ENCODE data around the gene LRRC55.

The LRRC55 gene

DNA sequence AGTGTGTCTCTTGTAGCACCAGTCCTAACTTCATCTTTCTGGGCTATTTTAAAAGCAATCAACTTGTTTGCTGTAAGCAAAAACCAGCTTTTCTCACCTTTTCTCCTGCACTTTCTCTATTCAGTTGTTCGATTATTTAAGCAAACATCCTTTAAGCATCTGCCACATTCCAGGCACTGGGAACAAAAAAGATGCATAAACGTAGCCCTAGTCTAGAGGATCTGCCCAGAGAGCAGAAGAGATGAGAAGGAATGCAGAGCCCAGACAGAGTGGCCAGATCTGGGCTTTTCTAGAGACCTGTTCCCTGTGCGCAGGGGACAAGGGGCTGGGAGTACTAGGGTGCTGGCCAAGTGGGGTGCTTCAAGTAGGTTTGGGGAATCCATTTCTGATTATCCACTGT, 46.8 kb downstream of the LRRC55 start:
- DNase-seq, result no peak
- H3K4me3 ChIP-seq (ENCODE audit: low read depth, low read length), result no peak overlapping the region
- no peak overlapping the region for H3K27ac ChIP-seq
- H3K27me3 ChIP-seq (ENCODE audit: insufficient read depth, low read depth, severe bottlenecking), result no peaks in the 10 kb centered on the region
- TF ChIP-seq, protein P1, sequence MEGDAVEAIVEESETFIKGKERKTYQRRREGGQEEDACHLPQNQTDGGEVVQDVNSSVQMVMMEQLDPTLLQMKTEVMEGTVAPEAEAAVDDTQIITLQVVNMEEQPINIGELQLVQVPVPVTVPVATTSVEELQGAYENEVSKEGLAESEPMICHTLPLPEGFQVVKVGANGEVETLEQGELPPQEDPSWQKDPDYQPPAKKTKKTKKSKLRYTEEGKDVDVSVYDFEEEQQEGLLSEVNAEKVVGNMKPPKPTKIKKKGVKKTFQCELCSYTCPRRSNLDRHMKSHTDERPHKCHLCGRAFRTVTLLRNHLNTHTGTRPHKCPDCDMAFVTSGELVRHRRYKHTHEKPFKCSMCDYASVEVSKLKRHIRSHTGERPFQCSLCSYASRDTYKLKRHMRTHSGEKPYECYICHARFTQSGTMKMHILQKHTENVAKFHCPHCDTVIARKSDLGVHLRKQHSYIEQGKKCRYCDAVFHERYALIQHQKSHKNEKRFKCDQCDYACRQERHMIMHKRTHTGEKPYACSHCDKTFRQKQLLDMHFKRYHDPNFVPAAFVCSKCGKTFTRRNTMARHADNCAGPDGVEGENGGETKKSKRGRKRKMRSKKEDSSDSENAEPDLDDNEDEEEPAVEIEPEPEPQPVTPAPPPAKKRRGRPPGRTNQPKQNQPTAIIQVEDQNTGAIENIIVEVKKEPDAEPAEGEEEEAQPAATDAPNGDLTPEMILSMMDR (IDR thresholded peaks at IDR 0.05; ENCODE audit: low read depth, low read length), result no peak
- H3K9me3 ChIP-seq (ENCODE audit: severe bottlenecking), result no peaks in the 10 kb centered on the region
- H3K36me3 ChIP-seq, result no peaks in the 10 kb centered on the region

DNA sequence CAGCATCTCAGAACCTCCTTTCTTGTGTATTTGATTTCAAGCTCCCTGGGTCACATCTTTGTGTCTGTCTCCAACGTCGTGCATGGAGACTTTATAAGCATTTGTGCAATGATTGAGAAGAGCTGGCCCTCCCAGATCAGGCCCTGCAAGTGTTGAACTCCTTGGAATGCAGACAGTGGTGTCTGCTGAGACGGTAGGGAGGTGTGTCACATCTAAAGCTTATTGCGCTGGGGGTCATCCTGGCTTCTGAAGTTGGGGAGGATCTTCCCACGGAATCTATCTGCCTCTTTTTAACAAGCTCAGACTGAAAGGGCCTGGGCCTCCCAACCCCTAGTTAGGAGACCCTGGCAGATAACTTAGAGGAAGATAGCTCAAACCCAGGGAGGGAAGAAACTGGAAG, 48.6 kb downstream of the LRRC55 start:
- H3K27ac ChIP-seq, result no peak overlapping the region
- DNase-seq, result no peak
- H3K36me3 ChIP-seq, result no peaks in the 10 kb centered on the region
- H3K9me3 ChIP-seq (ENCODE audit: severe bottlenecking), result no peaks in the 10 kb centered on the region
- H3K27me3 ChIP-seq (ENCODE audit: insufficient read depth, low read depth, severe bottlenecking), result no peaks in the 10 kb centered on the region
- TF ChIP-seq, protein P1 (IDR thresholded peaks at IDR 0.05; ENCODE audit: low read depth, low read length), result no peak
- no peak overlapping the region for H3K4me3 ChIP-seq (ENCODE audit: low read depth, low read length)

DNA sequence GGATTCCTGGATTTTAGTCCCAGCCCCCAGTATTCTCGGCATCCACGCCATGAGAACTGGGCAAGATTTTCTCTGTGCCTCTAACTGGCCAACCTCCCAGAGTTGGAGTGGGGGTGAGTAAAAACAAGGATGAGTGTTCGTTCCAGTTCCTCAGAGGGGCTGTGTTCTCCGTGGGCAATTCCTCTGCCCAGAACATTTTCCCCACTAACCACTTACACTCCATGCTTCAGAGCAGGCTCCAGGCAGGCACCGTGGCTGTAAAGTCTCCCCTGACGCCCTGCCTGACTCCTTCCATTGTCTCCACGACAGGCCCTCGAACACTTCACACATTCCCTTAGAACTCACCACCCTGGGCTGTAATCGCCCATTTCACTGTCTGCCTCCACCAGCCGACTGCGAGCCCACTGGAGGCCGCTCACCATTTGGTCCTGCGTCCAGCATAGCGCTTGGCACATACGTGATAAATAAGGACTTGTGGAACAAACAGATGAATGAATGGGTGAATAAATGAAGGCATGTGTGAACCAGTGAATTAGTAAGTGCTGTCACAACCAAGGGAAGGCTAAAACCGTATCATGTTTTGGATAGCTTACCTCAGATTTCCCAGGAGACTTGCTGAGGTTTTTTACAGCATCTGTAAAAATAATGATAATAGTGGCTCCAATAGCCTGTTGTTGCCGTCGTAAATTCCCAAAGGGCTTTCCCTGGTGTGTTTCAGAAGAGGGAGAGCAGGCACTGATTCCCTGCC, 49.2 kb downstream of the LRRC55 start:
- Histone ChIP-seq H3K27me3 (ENCODE audit: insufficient read depth, low read depth, severe bottlenecking) (no peaks in the 10 kb centered on the region), H3K36me3 (no peaks in the 10 kb centered on the region), H3K27ac (no peak overlapping the region), H3K9me3 (ENCODE audit: severe bottlenecking) (no peaks in the 10 kb centered on the region), H3K4me3 (ENCODE audit: low read depth, low read length) (no peak overlapping the region)
- no peak for DNase-seq
- TF ChIP-seq, protein P1 (IDR thresholded peaks at IDR 0.05; ENCODE audit: low read depth, low read length), result no peak

DNA sequence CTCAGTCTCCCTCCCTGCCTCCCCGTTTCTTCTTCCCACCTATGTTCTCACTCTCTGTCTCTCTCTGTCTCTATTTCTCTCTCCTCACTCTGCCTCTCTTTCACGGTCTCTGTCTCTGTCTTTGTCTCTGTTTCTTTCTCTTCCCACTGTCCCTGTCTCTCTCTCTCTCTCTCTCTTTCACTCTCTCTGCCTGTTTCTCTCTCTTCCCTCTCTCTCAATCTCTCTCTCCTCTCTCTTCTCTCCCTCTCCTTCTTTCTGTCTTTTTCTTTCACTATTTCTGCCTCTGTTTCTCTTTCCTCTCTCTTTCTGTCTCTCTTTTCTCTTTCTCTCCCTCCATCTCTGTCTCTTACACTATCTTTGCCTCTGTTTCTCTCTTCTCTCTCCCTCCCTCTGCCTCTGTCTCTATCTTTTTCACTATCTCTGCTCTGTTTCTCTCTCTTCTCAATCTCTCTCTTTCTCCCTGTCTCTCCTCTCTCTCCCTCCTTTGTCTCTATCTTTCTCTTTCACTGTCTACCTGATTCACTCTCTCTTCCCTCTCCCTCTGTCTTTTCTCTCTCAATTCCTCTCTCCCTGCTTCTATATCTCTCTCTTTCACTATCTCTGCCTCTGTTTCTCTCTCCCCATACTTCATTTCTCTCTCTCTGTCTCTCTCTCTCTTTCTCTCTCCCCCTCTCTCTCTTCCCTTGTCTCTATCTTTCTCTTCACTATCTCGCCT, 49.9 kb downstream of the LRRC55 start:
- Histone ChIP-seq H3K27ac (no peak overlapping the region), H3K27me3 (ENCODE audit: insufficient read depth, low read depth, severe bottlenecking) (no peaks in the 10 kb centered on the region), H3K9me3 (ENCODE audit: severe bottlenecking) (no peaks in the 10 kb centered on the region), H3K36me3 (no peaks in the 10 kb centered on the region), H3K4me3 (ENCODE audit: low read depth, low read length) (no peak overlapping the region)
- TF ChIP-seq, protein P1 (IDR thresholded peaks at IDR 0.05; ENCODE audit: low read depth, low read length), result no peak
- DNase-seq, result no peak

DNA sequence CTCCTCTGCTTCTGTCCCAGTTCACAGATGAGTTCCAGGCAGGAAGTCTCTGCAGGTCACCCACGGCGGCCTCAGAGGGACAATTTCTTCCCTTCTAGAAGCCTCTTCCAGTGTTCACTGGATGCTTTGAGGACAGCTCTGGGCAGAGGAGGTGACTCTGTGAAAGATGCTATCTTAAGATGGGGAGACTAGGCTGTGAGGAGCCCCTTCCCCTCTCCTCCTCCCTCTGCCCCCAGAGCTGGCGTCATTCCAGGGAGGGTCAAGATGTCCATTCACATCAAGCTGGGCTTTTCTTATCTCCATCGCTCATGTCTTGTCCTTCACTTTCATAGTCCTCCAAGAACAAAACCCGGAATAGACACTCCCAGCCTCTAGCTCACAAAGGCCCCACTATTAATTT, 51.9 kb downstream of the LRRC55 start:
- TF ChIP-seq, protein P1 (IDR thresholded peaks at IDR 0.05; ENCODE audit: low read depth, low read length), result no peak
- Histone ChIP-seq H3K4me3 (ENCODE audit: low read depth, low read length) (no peak overlapping the region), H3K9me3 (ENCODE audit: severe bottlenecking) (no peaks in the 10 kb centered on the region), H3K27me3 (ENCODE audit: insufficient read depth, low read depth, severe bottlenecking) (no peaks in the 10 kb centered on the region), H3K36me3 (no peaks in the 10 kb centered on the region), H3K27ac (no peak overlapping the region)
- DNase-seq, result no peak
